ENCODE data around the gene PROS1.

Gene PROS1

DNA sequence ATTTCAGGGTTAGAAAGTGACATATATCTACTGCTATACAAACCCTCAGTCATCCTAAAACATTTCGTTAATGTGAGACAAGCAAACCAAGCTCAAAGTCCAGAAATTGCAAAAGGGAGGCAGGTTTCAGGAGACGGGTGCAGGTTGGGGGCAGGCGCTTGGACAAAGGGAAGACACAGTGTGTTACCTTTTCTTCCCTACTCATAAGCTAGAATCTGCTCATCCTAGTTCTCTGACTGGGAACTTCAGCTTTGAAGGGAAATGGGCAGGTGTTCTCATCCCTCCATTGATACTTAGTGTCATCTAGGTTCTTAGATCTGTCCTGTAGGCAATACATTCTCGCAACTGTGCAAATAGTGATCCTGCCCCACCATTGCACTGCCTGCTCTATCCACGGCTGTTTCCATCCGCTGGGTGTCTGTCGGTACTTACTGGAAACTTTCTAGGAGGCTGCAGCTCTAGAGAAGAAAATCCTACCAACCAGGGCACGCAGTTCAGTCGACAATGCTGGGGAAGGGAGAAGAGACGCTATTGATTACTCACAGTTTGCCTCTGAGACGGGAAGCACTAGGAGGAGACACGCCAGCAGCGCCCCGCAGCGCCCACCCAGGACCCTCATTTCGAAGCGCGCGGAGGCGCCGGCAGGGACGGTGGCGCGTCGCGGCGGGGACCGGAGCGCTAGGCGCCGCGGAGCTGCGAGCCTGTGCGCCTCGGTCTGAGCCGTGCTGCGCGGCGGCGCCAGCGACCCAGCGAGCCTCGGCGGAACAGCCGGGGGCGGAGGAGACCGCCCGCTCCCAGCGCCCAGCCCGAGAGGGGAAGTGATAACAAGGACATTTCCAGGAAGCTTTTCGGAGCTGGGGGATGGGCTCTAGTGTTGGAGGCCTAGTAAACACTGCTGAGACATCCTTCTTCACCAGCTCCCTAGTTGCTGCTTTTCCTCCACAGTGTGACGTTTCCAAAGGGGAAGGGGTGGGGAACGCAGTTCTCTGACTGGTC lies at the start of gene PROS1:
PROS1 (minus strand) TSS at position 766 of the 996 bp plus-strand sequence; CDS start at position 619, 147 bp downstream.
- peak; percentile 91 for DNase-seq

DNA sequence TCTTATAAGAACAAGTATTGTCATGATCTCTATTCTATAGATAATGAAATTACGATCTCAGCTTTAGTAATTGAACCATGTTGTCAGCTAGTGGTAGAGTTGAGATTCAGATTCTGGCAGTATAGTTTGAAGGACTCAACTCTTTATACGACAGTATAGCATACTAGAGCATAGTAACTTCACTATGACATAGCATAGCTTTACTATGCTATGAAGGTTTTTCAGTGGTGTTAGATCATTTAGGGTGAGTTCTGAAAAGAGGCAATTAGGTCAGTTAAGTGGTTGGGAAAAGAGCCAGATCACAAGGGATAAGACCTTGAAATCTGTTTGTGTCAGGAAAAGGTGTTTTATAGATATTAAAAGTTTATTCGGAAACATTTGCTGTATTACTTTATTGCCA lies 46.6 kb upstream of the PROS1 start:
- no peak for DNase-seq

DNA sequence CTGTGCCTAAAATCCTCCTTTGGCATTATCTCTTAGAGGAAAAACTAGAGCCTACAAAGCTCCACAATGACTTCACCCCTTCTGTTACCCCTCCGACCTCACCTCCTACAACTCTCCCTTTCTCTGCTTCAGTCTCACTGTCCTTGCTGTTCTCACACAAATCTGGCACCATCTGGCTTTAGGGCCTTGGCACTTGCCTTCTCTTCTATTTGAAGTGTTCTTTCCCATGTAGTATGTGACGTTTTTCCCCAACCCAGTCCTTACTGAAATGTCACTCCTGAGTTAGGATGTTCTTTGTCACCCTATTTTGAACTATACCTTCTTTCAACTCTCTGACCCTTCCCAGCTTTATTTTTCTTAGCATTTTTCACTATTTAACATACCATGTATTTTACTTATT lies 46.0 kb upstream of the PROS1 start:
- DNase-seq, result no peak

DNA sequence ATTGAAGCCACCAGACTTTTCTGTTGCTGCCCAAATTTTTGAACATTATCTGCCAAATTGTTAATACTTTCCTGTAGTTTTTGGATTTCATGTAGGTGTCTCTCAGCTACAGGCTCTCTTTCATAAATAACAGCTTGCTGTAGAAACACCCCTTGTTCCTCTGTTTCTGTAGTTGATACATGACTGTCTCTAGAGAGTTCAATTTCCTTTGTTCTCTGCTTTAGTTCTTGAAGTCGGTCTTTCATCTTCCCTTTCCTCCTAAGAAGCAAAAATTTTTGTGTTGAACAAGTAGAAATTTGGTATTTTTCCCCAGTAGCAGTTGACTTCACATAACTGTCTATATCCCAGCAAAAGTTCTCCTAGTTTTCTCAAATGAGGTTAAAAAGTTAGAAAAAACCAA lies 41.3 kb upstream of the PROS1 start:
- no peak for DNase-seq

DNA sequence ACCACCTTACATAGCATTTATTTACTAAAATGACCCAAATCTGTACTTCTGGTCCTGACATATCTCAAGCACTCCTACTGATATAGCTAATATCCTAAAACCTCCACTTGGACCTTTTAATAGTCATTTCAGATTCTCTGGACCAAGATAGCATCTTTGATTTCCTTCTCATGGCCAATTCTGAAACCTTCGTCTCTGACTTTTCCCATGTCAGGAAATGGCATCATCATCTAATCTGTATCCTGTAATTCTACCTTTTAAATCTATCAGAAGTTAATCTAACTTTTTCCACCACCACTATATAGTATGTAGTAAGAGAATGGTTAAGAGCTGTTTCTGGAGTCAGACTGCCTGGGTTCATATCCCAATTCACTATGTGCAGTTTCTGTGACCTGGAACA lies 38.5 kb upstream of the PROS1 start:
- no peak for DNase-seq

DNA sequence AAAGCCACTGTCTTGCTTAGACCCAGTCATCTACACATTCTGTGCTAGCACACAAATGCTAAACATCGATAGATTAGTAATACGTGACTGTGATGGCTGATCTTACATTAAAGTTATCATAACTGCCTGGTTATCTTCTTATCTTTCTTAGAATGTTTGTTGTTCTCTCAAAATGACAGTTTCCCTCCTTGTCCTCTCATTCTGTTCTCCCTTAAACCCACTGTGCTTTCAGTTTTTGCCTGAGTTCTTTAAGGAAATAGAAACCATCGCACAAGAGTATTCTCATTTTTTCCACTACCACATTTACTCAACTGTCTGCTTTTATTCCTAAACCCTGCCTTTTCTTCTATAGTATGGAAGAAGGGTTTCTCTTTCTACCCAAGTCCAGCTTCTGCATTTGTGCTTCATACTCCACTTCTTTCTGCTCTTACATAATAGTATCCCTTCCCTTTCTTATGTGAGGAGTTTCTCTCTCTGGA lies 37.6 kb upstream of the PROS1 start:
- DNase-seq, result no peak

DNA sequence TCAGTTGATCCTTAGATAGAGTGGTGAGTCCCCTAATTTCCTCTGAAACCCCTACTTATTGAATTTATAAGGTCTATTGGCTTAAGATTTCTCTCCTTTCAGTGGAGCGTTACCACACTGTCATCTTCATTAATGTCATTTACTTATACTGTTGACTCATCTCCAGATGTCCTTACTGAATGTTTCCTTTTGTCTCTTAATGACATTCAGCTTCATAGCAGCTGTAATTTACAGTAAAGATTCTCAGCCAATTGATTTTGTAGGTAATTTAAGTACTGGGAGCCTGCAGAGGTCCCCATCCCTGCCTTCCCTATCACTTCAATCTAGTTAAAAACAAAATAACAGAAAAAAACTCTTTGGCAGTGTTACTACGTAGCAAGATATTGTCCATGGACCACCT lies 35.9 kb upstream of the PROS1 start:
- no peak for DNase-seq

DNA sequence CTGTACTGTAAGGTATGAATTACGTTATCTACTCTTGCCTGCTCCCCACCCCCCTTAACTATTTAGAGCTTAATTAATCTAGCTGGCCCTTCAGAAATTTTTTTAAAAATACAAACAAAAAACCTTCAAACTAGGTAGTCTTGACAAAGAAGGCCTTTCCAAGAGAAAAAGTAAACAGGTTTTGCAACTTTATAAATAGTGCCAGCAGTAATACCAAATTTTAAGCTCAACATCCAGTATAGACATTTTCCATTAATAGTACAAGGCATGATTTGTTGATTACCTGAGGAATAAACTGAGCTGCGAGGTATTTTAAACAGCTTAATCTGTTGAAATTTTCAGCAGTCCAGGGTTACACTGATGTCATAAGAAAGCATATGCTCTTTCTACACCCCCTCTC lies 34.6 kb upstream of the PROS1 start:
- DNase-seq, result no peak

DNA sequence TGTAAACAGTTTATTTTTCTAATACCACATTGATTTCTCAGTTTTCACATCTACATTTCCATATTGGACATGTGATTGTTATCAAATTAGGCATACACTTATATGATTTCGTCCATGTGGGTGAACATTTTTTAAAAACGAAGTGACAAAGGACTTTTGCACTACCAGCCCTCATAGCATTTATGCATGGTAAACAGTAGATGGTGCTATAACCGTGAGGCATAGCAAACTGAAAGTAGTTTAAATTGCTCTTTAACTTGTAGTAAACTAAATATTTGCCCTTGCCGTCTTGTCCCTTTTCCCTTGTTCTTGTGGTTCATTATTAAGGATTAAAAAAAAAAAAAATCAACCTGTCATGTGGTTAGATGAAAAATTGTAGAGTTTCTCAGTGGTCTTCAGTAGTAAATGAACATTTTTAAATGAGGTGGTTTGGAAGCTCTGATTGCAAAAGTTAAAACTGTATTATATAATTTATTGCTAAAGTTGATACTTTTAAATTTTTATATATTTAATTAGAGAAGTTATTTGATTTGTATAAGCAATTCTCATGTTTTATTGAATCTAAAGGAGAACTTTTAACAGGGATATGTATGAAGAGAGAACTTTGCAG lies 30.7 kb upstream of the PROS1 start:
- peak; percentile 19 for DNase-seq

DNA sequence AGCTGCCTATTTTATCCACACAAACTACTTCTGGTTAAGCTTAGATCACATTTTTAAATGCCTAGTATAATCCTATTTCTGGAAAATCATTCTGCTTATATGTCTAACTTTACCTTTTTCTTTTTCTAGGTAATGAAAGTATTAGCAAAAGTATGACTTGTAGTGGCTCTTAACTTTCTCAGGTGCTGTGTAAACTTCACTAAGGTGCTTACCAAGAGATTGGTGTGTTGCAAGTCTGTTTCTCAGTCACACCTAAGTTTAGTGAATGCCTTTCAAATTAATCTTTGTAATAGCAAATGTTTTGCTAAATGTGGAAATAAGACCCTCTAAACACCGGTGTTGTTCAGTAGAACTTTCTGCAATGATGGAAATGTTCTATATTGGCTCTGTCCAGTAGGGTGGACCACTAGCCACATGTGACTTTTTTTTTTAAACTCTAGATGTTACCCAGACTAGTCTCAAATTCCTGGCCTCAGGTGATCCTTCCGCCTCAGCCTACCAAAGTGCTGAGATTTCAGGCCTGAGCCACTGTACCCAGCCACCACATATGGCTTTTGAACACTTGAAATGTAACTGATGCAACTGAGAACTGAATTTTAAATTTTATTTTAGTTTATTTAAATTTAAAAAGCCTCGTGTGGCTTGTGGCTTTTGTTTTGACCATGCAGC lies 28.3 kb upstream of the PROS1 start:
- no peak for DNase-seq

DNA sequence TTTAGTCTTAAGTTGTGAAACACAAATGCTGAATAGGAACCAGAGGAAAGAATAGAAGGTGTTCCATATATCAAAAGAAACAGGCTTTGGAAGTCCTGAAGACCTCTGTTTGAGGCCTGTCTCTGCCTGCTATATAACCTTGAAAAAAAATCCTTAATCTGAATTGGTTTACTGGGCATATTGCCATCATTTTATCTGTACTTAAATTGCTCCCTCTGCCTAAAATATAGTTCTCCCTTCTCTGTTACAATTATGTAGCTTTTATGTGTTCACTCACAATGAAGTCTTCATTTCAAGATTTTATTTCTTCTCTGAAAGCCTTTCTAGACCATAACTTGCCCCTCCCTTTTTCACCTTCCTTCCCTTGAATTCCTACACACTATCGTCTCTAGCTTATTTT lies 27.5 kb upstream of the PROS1 start:
- no peak for DNase-seq

DNA sequence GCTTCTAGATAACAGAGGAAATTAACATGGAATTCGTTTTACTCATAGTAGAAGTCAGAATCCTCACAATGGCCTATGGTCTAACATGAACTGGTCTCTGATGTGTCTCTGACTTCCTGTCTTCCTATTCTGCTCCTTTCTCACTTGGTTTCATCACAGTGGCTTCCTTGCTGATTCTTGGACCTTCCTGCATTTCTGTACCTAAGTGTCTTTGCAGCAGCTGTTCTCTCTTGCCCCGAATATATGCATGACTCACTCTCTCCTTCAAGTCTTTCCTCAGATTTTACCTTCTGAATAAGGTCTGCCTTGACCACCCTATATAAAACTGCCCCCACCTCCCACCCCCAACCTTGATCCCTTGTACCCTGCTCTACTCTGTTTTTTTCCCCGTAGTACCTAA lies 20.4 kb upstream of the PROS1 start:
- no peak for DNase-seq

DNA sequence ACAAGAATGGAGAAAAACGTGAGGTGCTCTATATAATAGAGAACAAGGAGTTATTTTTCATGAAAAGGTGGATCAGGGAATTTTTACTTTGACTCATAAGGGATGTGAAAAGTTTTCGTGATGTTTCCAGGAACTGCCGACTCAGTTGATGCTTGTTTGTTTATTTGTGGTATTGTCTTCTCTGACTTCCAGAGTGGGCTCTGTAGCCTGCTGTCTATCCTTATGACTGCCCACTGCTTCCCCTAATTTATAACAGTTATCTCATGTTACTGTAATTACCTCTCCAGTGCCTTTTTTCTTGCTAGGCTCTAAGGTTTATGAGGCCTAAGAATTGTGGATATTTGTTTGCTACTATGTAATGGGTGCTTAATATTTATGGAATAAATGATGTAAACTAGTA lies 18.5 kb upstream of the PROS1 start:
- DNase-seq, result no peak

DNA sequence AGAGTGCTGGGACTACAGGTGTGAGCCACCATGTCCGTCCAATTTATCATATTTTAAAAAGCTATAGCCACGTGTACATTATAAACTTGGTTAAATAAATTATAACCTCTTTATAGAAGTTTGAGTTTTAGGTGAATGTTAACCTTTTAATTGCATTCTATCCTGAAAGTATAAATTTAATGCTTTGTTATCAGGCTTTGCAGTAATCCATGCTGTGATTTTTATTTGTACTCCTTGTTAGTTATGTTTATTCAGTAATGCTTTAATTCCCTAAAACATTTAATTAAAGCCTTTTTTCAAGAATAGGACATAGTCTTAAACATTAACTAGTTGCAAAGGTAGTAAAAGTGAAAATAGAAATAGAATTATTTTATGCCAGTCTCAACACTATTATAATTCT lies 17.9 kb upstream of the PROS1 start:
- DNase-seq, result no peak

DNA sequence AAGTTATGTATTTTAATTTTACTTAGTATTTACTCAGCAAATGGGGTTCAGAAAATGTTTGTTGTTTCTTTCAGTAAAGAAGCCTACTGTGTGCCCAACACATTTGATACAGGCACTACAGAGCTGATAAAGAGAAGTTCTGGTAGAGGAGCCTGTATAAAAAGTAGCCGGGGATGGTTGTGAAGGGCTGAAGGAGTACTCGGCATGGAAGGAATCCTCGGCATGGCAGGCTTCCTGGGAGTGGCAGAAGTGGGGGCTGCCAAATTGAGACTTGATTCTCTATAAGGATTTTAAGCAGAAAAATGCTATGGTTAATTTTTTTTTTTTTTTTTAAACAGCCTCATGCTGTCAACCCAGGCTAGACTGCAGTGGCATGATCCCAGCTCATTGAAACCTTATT lies 15.5 kb upstream of the PROS1 start:
- DNase-seq, result no peak

DNA sequence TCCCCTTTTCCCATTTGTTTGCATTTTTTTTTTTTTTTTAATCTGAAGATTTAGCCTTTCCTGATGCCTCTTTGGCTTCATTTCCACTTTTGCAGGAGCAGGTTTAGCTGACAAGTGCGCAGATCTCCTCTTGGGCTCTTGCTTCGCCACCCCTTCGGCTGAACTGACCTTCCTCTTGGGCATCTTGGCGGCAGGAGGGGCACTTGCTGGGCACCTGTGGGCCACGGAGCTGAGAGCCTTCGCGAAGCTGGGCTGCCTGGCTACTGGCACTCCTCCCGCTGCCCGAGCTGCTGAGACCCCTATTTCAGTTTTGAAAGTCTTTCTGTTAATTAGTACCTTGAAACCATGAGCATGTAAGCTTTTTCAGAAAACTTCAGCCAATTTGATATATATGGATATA lies 15.1 kb upstream of the PROS1 start:
- DNase-seq, result no peak

DNA sequence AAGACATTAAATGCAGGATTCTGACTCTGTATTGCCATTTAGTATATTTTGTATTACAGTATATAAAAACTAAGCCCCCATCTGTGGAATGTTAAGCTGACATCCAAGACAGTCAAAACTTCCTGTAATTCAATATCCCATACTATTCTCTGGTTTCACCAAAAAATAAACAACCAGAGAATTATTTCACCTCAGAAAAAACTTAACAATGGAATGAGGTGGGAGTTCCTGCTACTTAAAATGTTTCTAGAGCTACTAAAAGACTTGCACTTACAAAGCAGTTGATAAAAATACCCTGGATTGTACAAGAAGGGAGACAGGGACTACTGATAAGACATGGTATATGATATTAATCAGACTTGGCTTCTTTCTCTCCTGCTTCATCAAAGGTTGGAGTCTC lies 14.6 kb upstream of the PROS1 start:
- DNase-seq, result no peak

DNA sequence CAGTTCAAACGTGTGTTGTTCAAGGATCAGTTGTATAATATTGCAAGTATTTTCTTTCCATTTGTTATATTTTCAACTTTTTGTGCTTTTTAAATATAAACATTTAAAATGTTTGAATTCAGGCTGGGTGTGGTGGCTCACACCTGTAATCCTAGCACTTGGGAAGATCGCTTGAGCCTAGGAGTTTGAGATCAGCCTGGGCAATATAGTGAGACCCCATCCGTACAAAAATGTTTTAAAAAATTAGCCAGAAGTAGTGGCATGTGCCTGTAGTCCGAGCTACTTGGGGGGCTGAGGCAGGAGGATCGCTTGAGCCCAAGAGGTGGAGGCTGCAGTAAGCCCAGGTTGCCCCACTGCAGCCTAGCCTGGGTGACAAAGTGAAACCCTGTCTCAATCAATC lies 10.9 kb upstream of the PROS1 start:
- DNase-seq, result no peak

DNA sequence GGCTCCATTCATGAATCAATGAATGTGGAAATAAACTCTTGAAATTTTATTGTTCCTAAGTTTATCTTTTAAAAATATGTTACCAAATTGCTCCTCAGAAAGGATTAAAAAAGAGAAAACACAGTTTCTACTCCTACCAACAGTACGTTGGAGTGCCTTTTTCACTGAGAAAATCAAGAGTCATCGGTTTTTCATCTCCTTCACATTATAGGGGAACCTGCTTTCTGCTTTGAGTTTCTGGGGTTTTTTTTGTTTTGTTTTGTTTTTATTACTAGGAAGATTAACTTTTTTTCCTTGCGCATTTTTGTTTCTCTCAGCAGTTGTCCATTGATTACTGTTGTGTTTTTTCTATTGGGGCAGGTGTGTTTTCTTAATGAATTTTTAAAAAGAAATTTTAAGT lies 9.7 kb upstream of the PROS1 start:
- DNase-seq, result no peak

DNA sequence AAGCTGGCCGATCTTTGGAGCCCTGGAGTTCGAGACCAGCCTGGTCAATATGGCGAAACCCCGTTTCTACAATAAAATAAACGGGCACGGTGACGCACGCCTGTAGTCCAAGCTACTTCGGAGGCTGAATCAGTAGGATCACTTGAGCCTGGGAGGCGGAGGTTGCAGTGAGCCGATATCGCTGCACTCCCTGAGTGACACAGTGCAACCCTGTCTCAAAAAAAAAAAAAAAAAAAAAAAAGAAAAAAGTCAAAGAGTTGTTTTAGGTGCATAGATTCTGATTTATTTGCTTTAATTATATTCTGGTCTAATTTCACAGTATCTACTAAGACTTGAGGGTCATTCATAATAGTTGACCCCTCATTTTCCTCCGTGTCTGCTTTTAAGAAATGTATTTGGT lies 8.0 kb upstream of the PROS1 start:
- no peak for DNase-seq

DNA sequence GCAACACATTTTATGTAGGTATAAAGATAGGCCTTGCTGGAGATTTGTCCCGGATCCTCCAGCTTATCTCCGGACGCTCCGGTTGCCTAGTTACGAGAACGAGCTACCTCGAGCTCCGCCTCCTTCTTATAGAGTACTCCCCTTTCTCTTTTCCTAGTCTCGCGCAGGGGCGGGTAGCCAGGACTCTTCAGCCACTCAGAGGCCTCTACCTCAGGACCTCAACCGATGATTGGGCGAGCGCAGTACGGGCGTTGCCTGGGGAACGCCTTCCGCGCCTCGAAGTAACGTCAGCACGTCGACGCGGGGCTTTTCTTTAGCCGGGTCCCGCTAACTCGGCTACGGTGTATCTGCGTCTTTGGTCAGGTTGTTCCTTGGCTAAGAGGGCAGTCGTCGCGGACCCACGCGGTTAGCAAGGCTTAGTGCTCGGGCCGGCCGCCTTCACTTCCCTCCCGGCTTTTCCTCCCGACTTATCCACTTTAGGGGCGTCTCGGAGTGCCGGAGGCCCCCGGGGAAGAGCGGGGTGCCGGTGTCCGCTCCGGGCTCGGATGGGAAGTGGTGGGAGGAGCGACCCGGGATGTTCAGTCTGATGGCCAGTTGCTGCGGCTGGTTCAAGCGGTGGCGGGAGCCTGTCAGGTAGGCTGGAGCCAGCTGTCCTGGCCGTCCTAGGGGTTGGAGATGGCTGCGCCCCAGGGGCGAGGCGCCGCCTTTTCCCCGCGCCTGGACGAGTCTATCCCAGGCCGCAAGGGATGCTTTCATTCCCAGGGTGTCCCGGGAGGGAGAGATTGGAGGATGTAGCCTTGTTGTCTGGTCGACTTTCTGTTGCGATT lies 6.4 kb upstream of the PROS1 start, which contains the start of gene ARL13B:
ARL13B (plus strand) TSS at position 306 of the 827 bp plus-strand sequence; CDS start at position 575, 269 bp downstream.
- peak; percentile 97 for DNase-seq

DNA sequence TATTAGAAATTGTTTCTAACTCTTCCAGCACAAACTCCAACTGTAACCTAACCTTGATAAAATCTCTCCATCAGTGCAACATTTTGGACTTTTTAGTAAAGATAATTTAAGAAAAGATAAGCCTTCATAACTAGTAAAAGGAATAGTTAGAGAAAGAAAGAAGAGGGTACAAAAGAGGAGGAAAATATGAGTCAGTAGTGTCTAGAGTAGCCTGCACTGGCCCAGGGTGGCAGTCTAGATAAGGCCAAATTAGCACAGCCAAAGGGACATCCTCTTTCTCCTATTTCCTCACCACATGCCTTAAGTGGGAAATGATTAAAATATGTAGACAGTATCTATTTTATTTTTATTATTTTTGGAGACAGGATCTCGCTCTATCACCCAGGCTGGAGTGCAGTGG lies 3.7 kb downstream of the PROS1 start:
- DNase-seq, result no peak

DNA sequence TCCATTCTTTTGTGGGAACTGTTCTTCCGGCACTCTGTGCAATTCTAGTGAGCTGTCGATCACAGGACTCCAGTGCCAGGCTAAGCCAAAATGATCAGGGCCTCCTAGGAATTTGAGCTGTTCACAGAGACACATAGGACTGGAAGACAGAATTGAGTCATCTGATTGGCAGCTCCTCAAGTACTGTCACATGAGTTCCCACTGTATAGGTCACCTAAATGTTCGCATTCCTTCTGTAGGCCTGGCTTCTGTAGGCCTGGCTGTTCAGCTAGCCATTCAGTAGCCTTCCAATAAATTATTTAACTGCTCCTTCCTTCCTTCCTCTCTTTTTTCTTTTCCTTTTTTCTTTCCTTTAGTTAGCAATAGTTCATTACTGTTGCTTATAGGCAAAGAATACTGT lies 4.3 kb downstream of the PROS1 start:
- no peak for DNase-seq
